ENCODE data around the gene LGR6.

Gene LGR6

GRCh38 chr1:202288177-202288576 lies 94.6 kb downstream of the LGR6 start:
- no peak for DNase-seq (ENCODE audit: low read depth in 2 of 2)

- DNase-seq (ENCODE audit: low read depth in 2 of 2): no peak
Observed at GRCh38 chr1:202289009-202289408, 95.4 kb downstream of the LGR6 start.

DNA sequence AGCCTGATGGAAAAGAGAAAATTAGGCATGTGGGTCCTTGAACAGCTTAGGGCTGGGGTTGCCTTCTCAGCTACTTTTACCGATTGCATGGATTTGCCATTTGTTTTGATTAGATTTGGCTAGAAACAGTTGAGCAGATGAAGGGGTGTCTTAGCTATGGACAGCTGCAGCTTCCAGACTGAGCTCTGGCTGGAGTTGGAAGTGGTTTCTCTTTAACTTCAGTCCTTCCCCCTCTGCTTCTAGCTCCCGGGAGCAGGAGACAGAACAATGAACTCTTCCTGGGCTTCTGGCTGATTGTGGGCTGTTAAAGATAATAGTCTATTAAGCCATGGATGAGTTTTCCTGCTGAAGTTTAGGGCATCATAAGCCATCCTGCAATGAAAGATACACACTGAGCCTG lies 97.4 kb downstream of the LGR6 start:
- DNase-seq (ENCODE audit: low read depth in 2 of 2): no peak

DNA sequence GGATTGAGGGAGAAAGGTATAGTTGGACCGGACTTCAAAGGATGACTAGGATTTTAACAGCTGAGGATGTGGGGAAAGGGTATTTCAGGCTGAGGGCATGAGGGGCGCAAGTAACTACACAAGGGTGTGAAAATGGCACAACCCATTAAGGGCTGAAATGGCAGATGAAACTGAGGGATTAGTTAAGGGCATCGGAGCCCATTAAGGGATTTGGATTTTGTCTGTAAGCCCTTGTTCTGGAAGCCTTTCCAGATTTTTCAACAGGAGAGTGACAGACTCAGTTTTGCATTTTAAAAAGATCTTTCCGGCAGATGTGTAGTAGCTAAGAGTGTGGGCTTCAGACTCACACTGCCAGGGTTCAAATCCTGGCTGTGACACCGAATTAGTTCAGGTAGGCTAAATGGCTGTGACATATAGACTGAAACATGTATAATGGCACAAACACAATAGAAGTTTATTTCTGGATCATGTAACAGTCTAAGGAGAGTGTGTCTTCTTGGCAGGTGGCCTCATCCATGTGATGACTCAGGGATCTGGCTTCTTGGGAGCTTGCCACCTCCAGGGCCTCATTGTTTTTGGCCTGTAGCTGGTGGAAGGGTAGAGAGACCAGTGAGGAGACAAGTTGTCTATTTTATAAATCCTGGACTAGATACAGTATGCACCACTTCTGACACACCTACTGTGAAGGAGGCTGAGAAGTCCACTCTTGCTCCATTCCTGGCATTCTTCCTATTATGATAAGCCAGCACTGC lies 98.5 kb downstream of the LGR6 start:
- DNase-seq (ENCODE audit: low read depth in 2 of 2): no peak

DNA sequence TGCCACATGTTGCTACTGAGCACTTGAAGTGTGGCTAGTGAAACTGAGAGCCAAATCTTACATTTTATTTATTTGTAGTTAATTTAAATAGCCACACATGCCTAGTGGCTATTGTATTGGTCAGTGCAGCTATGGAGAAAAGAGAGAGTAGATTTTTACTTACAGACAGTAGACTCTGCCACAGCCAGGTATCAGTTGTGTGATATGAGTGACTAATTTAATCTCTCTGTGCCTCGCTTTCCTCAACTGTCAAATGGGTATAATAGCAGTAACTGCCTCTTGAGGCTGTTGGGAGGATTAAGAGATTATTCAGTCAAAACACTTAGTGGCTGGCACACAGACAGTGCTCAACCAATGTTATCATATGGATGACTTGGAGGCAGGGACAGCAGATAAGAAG lies 99.2 kb downstream of the LGR6 start:
- no peak for DNase-seq (ENCODE audit: low read depth in 2 of 2)

DNA sequence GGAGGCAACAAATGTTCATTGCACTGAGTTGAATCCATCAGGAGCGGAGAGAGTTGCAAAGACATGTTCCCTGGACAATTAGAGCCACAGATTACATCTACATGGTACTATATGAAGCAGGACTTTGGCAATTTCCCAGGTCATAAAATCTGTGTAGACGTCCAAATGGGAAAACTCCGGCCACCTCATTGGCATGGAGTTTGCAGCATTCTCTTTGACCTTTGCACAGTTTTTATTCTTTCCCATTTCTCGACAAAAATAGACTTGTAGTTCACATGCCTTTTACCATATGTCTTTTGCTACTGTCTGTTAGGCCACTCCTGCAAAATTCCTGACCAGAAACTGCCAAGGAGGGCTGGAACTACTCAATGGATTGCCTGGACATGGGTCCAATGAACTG lies 100.0 kb downstream of the LGR6 start:
- DNase-seq (ENCODE audit: low read depth in 2 of 2): no peak

DNA sequence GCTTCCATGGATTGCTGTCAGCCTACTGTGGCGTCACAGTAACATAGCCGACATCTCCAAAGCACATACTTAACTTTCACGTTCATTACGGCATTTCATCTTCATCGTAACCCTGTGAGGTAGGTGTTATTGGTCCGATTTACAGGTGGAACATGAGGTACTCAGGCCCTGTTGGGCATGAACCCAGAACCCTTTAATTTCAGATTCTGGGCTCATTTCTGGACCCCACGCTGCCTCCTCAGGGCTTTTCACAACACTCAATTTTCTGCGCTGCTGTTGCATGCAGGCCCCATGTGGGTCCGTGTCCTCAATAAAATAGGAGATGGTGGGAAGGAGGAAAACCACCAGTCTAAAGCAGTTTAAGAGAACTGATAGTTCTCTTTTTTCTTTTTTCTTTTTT lies 108.6 kb downstream of the LGR6 start:
- DNase-seq (ENCODE audit: low read depth in 2 of 2): no peak

DNA sequence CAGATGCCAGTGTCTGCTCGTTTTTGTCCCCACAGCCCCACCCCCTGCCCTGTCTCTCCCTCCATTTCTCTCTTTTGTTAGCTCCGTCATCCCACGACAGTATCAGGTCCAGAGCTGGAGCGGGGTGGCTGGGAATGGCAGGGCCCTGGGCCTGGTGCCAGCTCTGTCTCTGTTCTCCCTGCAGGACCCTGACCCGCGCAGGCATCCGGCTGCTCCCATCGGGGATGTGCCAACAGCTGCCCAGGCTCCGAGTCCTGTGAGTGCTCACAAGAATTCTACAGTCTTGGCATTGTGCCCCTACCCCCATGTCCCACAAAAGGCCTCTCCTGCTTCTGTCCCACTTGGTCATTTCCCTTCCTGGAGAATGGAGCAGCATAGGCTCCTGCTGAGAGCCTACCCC lies 110.8 kb downstream of the LGR6 start:
- no peak for DNase-seq (ENCODE audit: low read depth in 2 of 2)

DNA sequence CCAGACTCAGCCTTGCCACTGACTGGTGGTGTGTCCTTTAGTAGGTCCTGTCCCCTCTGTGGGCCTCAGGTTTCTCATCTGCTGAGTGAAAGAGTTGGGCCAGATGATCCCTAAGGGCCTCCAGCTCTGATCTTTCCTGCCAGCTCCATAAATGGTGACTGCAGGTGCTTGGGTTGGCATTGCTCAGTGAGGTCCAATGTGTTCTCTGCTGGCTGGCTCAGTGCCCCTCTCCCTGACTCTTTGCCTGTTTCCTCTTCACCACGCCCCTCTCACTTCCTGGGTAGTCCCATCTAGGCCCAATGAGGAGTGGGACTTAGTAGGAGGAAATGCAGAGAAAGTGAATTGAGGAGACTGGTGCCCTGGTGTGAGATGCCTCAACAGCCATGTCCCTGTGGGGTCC lies 111.6 kb downstream of the LGR6 start:
- no peak for DNase-seq (ENCODE audit: low read depth in 2 of 2)

DNA sequence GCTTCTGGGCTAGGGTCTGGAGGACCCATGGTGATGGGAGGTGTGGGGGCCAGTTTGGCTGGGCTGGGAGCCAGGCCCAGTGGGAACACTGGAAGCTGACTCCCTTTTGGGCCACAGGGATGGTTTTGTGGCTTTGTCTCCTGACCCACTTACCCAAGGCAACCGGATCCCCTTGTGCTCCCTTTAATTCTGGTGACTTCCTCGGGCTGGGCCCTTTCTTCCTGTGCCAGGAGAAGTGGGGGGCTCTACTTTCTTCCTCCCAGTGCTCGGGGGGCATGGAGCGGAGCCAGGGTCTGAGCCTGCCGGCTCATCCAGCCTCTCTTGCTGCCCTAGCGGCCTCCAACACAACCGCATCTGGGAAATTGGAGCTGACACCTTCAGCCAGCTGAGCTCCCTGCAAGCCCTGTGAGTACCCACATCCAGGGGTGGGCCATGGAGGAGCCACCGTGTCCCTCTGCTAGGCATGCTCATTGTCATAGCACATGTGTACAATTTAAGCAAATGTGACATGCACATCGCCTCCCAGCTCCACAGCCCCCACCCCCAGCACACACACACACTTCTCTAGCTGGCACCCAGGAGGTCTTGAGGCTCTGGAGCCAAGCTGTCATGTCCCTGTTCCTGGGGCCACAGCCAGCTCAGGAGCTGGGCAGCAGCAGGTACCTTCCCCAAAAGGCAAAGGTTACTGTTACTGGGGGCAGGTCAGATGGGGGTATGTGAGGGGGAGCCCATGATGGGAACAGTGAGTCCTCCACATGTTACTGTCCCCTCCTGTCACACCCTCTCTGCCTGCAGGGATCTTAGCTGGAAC lies 113.1 kb downstream of the LGR6 start:
- DNase-seq (ENCODE audit: low read depth in 2 of 2): no peak

GRCh38 chr1:202310071-202310725 lies 116.6 kb downstream of the LGR6 start:
- no peak for DNase-seq (ENCODE audit: low read depth in 2 of 2)

DNA sequence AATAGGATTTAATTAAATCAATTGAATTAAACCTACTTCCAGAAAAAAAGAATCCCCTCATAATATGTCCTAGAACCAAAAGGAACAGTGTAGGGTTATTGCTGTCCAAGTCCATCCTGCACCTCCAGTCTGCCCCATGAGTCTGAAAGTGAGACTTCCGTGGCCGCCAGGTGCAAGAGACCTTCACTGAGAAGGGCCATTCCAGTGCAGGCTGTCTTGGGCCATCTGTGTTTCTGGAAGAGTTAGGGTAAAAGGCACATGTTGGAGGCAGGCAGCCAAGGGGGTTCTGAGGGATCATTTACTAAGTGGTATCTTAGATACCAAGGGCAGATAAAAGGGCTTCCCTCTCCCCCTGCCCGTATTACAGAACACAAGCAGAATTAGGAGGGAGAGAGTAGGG lies 117.1 kb downstream of the LGR6 start:
- no peak for DNase-seq (ENCODE audit: low read depth in 2 of 2)

DNA sequence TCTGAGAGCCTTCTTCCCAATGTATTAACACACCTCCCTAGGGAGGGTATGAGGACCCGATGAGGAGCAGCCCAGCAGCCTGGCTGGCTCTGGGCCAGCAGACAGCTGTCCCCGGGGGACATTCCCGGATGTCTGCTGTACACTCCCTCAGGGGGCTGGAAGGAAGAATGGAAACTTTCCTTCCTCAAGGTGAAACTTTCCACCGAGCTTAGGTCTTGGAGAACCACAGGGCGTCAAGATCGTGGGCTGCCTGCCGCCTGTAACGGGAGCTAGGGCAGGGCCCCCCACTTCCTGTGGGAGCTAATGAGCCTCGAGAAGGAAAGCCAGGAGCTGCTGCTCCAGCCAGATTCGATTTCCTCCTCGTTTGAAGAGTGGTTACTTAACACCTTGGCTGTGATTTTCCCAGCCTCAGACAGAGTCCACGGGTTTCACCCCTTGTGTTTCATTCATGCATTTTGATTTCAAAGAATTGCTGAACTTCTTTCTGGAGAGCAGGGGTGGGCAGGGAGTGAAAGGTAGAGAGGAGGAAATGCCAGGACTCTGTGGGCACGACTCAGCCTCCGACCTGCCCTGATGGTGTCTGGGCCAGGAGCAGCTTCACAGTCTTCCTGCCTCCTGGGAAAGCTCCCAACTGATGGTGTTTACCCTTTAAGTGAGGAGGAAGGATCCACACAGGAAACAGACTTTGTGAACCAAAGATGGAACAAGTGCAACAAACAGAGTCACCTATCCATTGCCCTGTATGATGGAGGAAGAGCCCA lies 118.5 kb downstream of the LGR6 start:
- DNase-seq (ENCODE audit: low read depth in 2 of 2): no peak

DNA sequence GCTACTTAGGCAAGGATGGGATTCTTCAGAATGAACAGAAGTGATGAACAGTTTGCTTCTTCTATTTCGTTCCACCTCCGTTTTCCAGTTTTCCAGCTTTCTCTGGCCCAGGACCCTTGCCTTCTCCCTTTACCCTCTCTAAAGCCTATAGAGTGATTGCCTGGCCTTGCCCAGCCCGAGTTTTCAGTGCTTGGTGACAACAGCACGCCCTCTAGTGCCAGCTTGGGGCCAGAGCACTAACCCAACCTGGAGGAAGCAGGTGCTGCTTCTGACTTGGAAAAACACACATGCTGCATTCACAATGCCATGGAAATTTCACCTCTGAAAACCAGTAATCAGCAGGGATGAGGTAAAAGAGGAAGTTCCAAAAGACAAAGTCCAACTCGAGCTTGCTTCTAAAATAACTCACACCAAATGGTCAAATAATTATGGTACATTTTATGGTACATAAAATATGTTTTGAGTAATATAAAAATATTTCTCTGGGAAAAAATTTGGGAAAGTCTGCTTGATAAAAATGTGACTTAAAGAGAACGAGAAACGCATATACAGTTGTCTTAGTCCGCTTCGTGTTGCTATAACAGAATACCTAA lies 122.1 kb downstream of the LGR6 start:
- DNase-seq (ENCODE audit: low read depth in 2 of 2): peak; percentile 48 to 67

DNA sequence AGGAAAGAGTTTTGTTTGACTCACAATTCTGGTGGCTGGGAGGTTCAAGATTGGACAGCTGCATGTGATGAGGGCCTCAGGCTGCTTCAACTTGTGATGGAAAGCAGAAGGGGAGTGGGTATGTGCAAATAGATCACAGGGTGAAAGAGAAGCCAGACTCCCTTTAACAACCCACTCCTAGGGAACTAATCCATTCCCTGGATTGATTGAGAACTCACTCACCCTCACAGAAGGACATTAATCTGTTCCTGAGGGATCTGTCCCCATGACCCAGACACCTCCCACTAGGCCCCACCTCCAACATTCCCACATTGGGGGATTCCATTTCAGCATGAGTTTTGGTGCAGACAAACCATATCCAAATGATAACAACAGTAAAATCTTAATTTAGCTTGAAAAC lies 122.6 kb downstream of the LGR6 start:
- DNase-seq (ENCODE audit: low read depth in 2 of 2): no peak

- no peak for DNase-seq (ENCODE audit: low read depth in 2 of 2)
Observed at GRCh38 chr1:202317941-202318925, 124.6 kb downstream of the LGR6 start.

DNA sequence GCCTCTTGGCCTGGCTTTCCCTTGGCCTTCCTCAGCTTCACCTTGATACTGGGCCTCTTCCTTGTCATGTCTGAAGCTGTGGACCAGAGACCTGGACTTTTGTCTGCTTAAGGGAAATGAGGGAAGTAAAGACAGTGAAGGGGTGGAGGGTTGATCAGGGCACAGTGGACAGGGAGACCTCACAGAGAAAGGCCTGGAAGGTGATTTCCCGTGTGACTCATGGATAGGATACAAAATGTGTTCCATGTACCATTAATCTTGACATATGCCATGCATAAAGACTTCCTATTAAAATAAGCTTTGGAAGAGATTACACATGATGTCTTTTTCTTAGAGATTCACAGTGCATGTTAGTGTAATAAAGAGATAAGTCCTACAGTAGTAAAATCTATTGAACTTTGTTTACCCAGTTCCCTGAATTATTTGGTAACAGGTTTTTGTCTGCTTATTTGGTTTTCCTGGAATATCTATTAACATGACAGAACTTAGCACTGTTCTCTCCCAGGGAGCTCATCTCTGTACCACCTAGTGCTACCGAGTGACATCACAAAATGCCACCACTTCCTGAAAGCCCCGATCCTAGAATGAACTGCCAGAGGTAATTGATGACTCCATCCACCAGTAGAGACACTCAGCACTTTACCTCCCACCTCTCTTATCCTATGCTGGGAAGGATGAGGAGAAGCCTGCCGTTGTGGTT lies 125.9 kb downstream of the LGR6 start:
- DNase-seq (ENCODE audit: low read depth in 2 of 2): no peak

DNA sequence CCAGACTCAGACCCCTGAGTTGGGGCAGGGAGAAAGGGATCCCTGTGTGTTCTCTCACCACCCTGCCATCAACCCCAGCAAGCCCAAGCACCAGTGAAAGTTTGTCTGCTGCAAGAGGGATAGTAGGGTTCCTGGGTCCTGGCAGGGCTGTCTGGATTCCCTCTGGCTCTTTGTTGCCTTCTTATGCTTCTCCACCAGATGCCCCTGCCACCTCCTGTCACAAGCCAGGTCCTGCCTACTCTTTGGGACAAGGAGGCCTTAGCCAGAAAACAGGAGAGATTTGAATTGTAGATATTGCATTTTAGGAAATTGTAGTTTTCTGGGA lies 126.4 kb downstream of the LGR6 start:
- no peak for DNase-seq (ENCODE audit: low read depth in 2 of 2)

DNA sequence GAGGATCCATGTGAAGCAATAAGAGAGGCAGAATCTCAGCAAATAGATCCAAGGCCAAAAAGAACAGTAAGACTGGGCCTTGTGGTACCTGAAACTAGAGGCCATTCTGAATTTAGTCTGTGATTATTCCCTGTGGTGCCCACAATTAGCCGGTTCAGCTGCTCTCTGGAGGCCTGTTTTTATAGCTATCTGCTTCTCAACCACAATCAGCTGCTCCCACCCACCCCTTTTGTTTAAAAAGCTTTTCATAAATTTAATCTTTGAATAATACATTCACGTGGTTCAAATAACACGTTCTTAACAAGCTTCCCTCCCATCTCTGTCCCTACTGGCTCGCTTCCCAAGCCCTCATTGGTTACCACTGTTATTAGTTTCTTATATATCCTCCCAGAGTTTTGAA lies 130.1 kb downstream of the LGR6 start:
- DNase-seq (ENCODE audit: low read depth in 2 of 2): no peak

GRCh38 chr1:202324646-202325045 lies 131.0 kb downstream of the LGR6 start:
- DNase-seq (ENCODE audit: low read depth in 2 of 2): no peak

All from stimulated activated CD8-positive, alpha-beta memory T cell treated with anti-CD3 and anti-CD28 coated beads, Interleukin-7, amount 100 ng/mL, for 1 hour (primary cell).